Inflammatory macrophage (primary cell): ENCODE results near the gene PCDHGA1.
"Not testable (repeated sequence)": the region's sequence is repeated elsewhere in the genome, so short reads cannot be mapped to it uniquely, and the experiment has no call there.

Experiments used
- DNase-seq, 2 donors: peaks; one replicate each; pipeline ENCODE4 v3.0.0-alpha.2; 2020 to 2022

PCDHGA1 gene

GRCh38 chr5:141412854-141413539, 82.7 kb downstream of the PCDHGA1 start, which contains the start of gene PCDHGA10:
PCDHGA10 (plus strand) TSS chr5:141412987; CDS start chr5:141413176, 189 bp downstream.
- peak; percentile 57 to 73 for DNase-seq

DNA sequence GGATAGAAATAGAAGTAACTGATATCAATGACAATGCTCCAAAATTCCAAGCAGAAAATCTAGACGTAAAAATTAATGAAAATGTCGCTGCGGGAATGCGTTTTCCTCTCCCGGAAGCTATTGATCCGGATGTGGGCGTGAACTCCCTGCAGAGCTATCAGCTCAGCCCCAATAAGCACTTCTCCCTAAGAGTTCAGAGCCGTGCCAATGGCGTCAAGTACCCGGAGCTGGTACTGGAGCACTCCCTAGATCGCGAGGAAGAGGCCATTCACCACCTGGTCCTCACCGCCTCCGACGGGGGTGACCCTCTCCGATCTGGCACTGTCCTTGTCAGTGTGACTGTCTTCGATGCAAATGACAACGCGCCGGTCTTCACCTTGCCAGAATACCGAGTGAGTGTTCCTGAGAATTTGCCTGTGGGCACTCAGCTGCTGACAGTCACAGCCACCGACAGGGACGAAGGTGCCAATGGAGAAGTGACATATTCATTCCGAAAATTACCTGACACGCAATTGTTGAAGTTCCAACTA, 83.3 kb downstream of the PCDHGA1 start:
- DNase-seq = no peak

GRCh38 chr5:141414548-141415274, 84.4 kb downstream of the PCDHGA1 start:
- DNase-seq = not testable (repeated sequence)

- DNase-seq = not testable (repeated sequence)
Observed at GRCh38 chr5:141415275-141415618, 84.9 kb downstream of the PCDHGA1 start.

GRCh38 chr5:141417494-141418172, 87.3 kb downstream of the PCDHGA1 start, which contains the start of gene PCDHGB7:
PCDHGB7 (plus strand) TSS chr5:141417677; CDS start chr5:141417860, 183 bp downstream.
- DNase-seq = peak; percentile 74 to 87

DNA sequence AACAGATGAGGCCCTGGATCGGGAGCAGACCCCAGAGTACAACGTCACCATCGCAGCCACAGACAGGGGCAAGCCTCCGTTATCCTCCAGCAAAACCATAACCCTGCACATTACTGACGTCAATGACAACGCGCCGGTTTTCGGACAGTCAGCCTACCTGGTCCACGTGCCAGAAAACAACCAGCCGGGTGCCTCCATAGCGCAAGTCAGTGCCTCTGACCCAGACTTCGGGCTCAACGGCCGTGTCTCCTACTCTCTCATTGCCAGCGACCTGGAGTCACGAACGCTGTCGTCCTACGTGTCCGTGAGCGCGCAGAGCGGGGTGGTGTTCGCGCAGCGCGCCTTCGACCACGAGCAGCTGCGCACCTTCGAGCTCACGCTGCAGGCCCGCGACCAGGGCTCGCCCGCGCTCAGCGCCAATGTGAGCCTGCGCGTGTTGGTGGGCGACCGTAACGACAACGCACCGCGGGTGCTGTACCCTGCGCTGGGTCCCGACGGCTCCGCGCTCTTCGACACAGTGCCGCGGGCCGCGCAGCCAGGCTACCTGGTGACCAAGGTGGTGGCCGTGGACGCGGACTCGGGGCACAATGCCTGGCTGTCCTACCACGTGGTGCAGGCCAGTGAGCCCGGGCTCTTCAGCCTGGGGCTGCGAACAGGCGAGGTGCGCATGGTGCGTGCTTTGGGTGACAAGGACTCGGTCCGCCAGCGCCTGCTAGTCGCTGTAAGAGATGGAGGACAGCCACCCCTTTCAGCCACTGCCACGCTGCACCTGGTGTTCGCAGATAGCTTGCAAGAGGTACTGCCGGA, 89.0 kb downstream of the PCDHGA1 start:
- no peak for DNase-seq

- DNase-seq = peak; percentile 72 to 77
Observed at GRCh38 chr5:141420855-141421488, 90.7 kb downstream of the PCDHGA1 start, which contains the start of gene PCDHGA11. PCDHGA11 (plus strand) TSS chr5:141421051; CDS start chr5:141421228, 177 bp downstream.

GRCh38 chr5:141421489-141421855, 91.2 kb downstream of the PCDHGA1 start:
- DNase-seq = no peak

DNA sequence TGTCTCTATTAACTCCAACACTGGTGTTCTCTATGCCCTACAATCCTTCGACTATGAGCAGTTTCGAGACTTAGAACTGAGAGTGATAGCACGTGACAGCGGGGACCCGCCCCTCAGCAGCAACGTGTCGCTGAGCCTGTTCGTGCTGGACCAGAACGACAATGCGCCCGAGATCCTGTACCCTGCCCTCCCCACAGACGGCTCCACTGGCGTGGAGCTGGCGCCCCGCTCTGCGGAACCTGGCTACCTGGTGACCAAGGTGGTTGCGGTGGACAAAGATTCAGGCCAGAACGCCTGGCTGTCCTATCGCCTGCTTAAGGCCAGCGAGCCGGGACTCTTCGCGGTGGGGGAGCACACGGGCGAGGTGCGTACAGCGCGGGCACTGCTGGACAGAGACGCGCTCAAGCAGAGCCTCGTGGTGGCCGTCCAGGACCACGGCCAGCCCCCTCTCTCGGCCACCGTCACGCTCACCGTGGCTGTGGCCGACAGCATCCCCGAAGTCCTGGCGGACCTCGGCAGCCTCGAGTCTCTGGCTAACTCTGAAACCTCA, 92.5 kb downstream of the PCDHGA1 start:
- DNase-seq = no peak

GRCh38 chr5:141427783-141428426, 97.6 kb downstream of the PCDHGA1 start:
- DNase-seq = no peak

DNA sequence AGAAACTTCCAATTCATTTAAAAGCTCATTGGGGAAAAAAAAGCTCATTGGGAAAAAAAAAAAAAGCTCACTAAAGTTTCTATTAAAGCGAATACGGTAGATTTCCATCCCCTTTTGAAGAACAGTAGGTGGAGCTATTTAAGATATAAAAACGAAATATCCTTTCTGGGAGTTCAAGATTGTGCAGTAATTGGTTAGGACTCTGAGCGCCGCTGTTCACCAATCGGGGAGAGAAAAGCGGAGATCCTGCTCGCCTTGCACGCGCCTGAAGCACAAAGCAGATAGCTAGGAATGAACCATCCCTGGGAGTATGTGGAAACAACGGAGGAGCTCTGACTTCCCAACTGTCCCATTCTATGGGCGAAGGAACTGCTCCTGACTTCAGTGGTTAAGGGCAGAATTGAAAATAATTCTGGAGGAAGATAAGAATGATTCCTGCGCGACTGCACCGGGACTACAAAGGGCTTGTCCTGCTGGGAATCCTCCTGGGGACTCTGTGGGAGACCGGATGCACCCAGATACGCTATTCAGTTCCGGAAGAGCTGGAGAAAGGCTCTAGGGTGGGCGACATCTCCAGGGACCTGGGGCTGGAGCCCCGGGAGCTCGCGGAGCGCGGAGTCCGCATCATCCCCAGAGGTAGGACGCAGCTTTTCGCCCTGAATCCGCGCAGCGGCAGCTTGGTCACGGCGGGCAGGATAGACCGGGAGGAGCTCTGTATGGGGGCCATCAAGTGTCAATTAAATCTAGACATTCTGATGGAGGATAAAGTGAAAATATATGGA, 100.2 kb downstream of the PCDHGA1 start, which contains the start of gene PCDHGA12:
Gene PCDHGA12 (plus strand): TSS at position 176 of the 782 bp plus-strand sequence. CDS start 253 bp downstream, at position 429.
- DNase-seq = peak; percentile 78 to 80

GRCh38 chr5:141431286-141431685, 101.0 kb downstream of the PCDHGA1 start:
- peak in 1 of 2 donors; percentile 20 for DNase-seq

GRCh38 chr5:141432308-141432707, 102.0 kb downstream of the PCDHGA1 start:
- DNase-seq = not testable (repeated sequence)

GRCh38 chr5:141432726-141433125, 102.4 kb downstream of the PCDHGA1 start:
- not testable (repeated sequence) for DNase-seq

DNA sequence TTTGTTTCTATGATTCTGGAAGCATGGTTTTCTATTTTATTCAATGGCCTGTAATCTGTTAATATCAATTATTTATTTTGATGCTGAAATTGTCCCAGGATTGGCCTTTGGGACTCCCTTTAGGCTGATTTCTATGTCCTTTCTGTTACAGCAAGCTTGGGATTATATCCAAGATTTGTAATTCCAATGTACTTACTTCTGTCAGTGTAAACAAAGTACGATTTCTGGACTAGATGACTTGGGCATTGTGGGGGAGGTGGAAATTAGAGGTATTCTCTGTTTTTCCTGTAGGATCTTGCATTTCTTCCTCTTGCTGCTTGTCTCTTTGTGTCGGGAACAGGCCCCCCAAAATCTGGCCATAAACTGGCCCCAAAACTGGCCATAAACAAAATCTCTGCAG, 103.7 kb downstream of the PCDHGA1 start:
- DNase-seq = no peak

- no peak for DNase-seq
Observed at GRCh38 chr5:141437221-141437620, 106.9 kb downstream of the PCDHGA1 start.

DNA sequence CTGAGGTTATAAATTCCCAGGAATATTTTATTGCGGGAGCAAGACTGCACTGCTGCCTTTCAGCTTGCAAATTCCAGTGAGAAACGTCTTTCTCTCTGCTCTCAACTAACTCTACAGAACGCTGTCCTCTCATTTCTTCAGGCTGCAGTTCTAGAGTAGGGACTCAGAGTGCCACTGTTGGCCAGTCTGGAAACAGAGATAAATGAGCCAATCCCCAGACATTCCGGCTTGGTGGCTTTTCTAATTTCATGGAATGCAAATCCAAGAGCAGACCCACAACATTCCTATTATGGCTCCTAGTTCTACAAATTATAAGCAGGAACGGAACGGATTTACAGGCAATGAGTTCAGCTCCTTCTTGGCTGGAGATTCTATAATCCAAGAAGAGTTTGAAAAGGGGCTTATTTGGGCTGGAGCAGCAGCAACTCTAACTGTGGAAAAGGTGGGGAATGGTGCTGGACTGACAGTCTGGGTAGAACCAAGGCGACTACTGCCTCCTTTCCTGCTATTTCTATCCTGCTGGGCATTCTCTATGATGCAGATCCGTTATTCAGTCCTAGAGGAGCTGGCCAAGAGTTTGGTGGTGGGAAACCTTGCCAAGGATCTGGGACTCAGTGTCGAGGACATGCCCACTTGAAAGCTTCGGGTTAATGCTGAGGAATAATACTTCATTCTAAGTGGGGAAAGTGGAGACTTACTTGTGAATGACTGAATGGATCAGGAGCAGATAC, 109.3 kb downstream of the PCDHGA1 start:
- no peak for DNase-seq

DNA sequence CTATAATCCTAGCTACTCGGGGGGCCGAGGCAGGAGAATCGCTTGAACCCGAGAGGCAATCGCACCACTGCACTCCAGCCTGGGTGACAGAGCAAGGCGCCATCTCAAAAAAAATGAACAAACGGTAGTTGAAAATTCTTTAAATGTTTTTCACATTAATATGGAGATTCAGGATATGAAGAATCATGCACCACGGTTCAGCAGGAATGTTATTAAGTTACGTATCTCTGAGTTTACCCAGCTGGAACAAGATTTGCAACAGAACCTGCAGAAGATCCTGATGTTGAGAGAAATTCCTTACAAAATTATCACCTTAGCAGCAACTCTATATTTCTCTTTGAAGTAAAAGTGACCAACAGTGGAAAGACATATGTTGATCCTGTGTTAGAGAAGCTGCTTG, 110.0 kb downstream of the PCDHGA1 start:
- DNase-seq = no peak

GRCh38 chr5:141441571-141442170, 111.4 kb downstream of the PCDHGA1 start:
- DNase-seq = no peak
